K562 (cell line): Measurements from ENCODE around the gene FARP2. TPM values are rescaled to one million over a fixed set of nuclear protein-coding genes. Genes with fewer than 3 reads are reported as not detected.
"Not testable (repeated sequence)": the region's sequence is repeated elsewhere in the genome, so short reads cannot be mapped to it uniquely, and the experiment has no call there.

Experiments used
- ATAC-seq: fragments of 200-7000 bp; cut with Tn5 transposase; 3 replicates; pipeline ENCODE4 v1.9.1; 2020; ENCODE audit warnings: moderate library complexity
- BruUV-seq: library from RNA; stranded (reverse); fragments of 400-500 nt; replicated peaks from 2 replicates; lab custom pipeline; 2021; lab: Mats Ljungman, UMichigan
- CTCF ChIA-PET: fragments of 300-600 bp; formaldehyde crosslinking; extraction: SDS; loops from one replicate; lab custom pipeline; 2021; ENCODE audit warnings: low intra/inter-chr PET ratio; lab: Yijun Ruan, JAX
- POLR2A ChIA-PET: fragments of 300-600, 350-650 bp; sonication (Branson Sonifier 250); formaldehyde crosslinking; extraction: SDS; loops from one replicate; lab custom pipeline; 2021; ENCODE audit warnings: antibody characterized with exemption, inconsistent platforms; lab: Yijun Ruan, JAX
- DNase-seq, 4 experiments: peaks; one replicate each; pipeline versions ENCODE4 v3.0.0 to v3.0.0-alpha.2; 2011 to 2018; ENCODE audit warnings: low spot score in 3 of 4, mixed read lengths in 3 of 4; ENCODE audit errors: extremely low read depth in 1 of 4
- FAIRE-seq: peaks from 2 replicates; lab custom pipeline; 2011; peaks lifted over from hg19 to GRCh38; lab: Jason Lieb, UNC
- H2AFZ ChIP-seq: 2 replicates; pipeline ENCODE4 v1.6.0; 2011; ENCODE audit warnings: low read depth, low read length, control low read depth, inconsistent platforms
- H3K27ac ChIP-seq: fragments of 200-600 bp; 3 replicates; pipeline ENCODE4 v1.8.0; 2011; ENCODE audit warnings: low read depth, mild to moderate bottlenecking, control low read depth, inconsistent platforms, low read length, moderate library complexity, mixed read lengths; ENCODE audit errors: extremely low read depth
- H3K27me3 ChIP-seq, 2 experiments: fragments of 300-600 bp in 1 of 2; 2 replicates in 1 of 2; 3 replicates in 1 of 2; pipeline versions ENCODE4 v1.6.0 to v1.8.0; 2011; ENCODE audit warnings: inconsistent platforms in 2 of 2, low read length in 2 of 2, mild to moderate bottlenecking in 1 of 2, mixed read lengths in 1 of 2, moderate library complexity in 1 of 2; ENCODE audit not compliant: control insufficient read depth in 2 of 2, insufficient read depth in 2 of 2
- H3K36me3 ChIP-seq: fragments of 300-600 bp; 3 replicates; pipeline ENCODE4 v1.8.0; 2011; ENCODE audit warnings: mild to moderate bottlenecking, low read length, inconsistent platforms; ENCODE audit not compliant: control insufficient read depth, insufficient read depth
- H3K4me1 ChIP-seq, 2 experiments: fragments of 200-600 bp in 1 of 2; replicated peaks in 1 of 2; 2 replicates in 1 of 2; 3 replicates in 1 of 2; pipeline versions ENCODE4 v1.5.1 to v1.8.0; 2011; ENCODE audit warnings: inconsistent platforms in 2 of 2, low read length in 2 of 2, mild to moderate bottlenecking in 1 of 2, mixed read lengths in 1 of 2, moderate library complexity in 1 of 2; ENCODE audit not compliant: control insufficient read depth in 2 of 2, insufficient read depth in 2 of 2
- H3K4me2 ChIP-seq: 2 replicates; pipeline ENCODE4 v1.6.1; 2011; ENCODE audit warnings: low read length, control low read depth, inconsistent platforms, mixed read lengths; ENCODE audit not compliant: insufficient read depth
- H3K4me3 ChIP-seq: fragments of 200-600 bp; sonication (generic), shearing (Covaris generic); 2 replicates; pipeline ENCODE4 v1.5.1; 2016; ENCODE audit warnings: control low read depth, inconsistent platforms
- H3K79me2 ChIP-seq: fragments of 200-600 bp; 3 replicates; pipeline ENCODE4 v1.8.0; 2011; ENCODE audit warnings: low read length, inconsistent platforms; ENCODE audit not compliant: control insufficient read depth, insufficient read depth
- H3K9ac ChIP-seq, 2 experiments: 2 replicates each; pipeline versions ENCODE4 v1.6.0 to v1.6.1; 2011; ENCODE audit warnings: low read depth in 2 of 2, low read length in 2 of 2, control low read depth in 1 of 2, inconsistent platforms in 1 of 2, mild to moderate bottlenecking in 1 of 2, mixed read lengths in 1 of 2; ENCODE audit not compliant: insufficient read depth in 1 of 2
- H3K9me1 ChIP-seq: one replicate; pipeline ENCODE4 v1.6.0; 2011; ENCODE audit warnings: inconsistent platforms, mild to moderate bottlenecking, low read length, moderate library complexity; ENCODE audit not compliant: control insufficient read depth, insufficient read depth
- H3K9me3 ChIP-seq: replicated peaks from 2 replicates; pipeline ENCODE4 v1.5.1; 2011; ENCODE audit warnings: low read depth, low read length, inconsistent platforms; ENCODE audit not compliant: control insufficient read depth, insufficient read depth
- H4K20me1 ChIP-seq: replicated peaks from 2 replicates; pipeline ENCODE4 v1.6.1; 2011; ENCODE audit warnings: low read length, inconsistent platforms, mixed read lengths; ENCODE audit not compliant: control insufficient read depth, insufficient read depth
- BCL6 ChIP-seq: fragments of 250-450 bp; sonication (Bioruptor Pico); IDR thresholded peaks from 2 replicates; pipeline ENCODE4 v1.4.0; 2020
- CEBPB ChIP-seq: fragments of 450-650 bp; IDR thresholded peaks from 2 replicates; pipeline ENCODE4 v1.6.1; 2016; ENCODE audit warnings: missing genetic modification characterization, missing compliant biosample characterization
- E2F3 ChIP-seq: fragments of 250-450 bp; sonication (Bioruptor Pico); IDR thresholded peaks from 2 replicates; pipeline ENCODE4 v1.4.0; 2020; ENCODE audit warnings: mild to moderate bottlenecking
- ELF1 ChIP-seq: fragments of 200-800 bp; sonication (Bioruptor generic); IDR thresholded peaks from 2 replicates; pipeline ENCODE4 v1.6.1; 2016; ENCODE audit warnings: missing genetic modification characterization, missing compliant biosample characterization
- ESRRA ChIP-seq: fragments of 450-650 bp; IDR thresholded peaks from 2 replicates; pipeline ENCODE4 v1.6.1; 2014; ENCODE audit warnings: low read depth, mild to moderate bottlenecking, moderate library complexity, borderline replicate concordance
- NCOA6 ChIP-seq: fragments of 450-650 bp; IDR thresholded peaks from 2 replicates; pipeline ENCODE4 v1.6.1; 2017; ENCODE audit warnings: mild to moderate bottlenecking
- WGBS: fragments of 100-300 bp; shearing (Covaris generic); methylation state at CpG from one replicate; pipeline ENCODE4 v1.1.6; 2016; ENCODE audit warnings: low coverage, mixed read lengths; ENCODE audit not compliant: insufficient coverage; ENCODE audit errors: missing lambda C conversion rate; 5-methylcytosine and 5-hydroxymethylcytosine counted together
- in situ Hi-C: fragments of 300-500 bp; cut with MboI; formaldehyde crosslinking; loops from 4 replicates; pipeline ENCODE4 v1.15.0; 2018; ENCODE audit warnings: inconsistent platforms, mixed read lengths
- intact Hi-C: fragments of 100-400 bp; cut with micrococcal nuclease; formaldehyde crosslinking; loops from 2 replicates; pipeline ENCODE4 v1.14.2; 2022
- polyA plus RNA-seq, 8 experiments: library from polyadenylated mRNA; depleted of rRNA in 4 of 8; stranded (reverse) in 5 of 8; unstranded in 3 of 8; fragments of >200 nt; fragmentation: Nextera tagmentation in 2 of 8; fragmentation: Illumina TruSeq in 1 of 8; extraction: Ambion mirVana in 2 of 8; extraction: Trizol in 1 of 8; gene quantifications; 2 replicates each; pipeline versions ENCODE4 v1.2.1 to v1.2.3, GENCODE V29; 2011 to 2014; ENCODE audit warnings: inconsistent platforms in 1 of 8, missing spikeins in 1 of 8
- total RNA-seq, 7 experiments: library from RNA; depleted of rRNA in 6 of 7; stranded (reverse); fragments of >200 nt in 6 of 7; fragmentation: Illumina TruSeq in 2 of 7; extraction: Trizol in 2 of 7; gene quantifications; 2 replicates each; pipeline versions ENCODE4 v1.2.1 to v1.2.3, GENCODE V29; 2011 to 2021; ENCODE audit warnings: low replicate concordance in 1 of 7
- TF ChIP-seq, protein P1 (sequence below): sonication (generic); formaldehyde crosslinking; IDR thresholded peaks from 2 replicates; pipeline ENCODE4 v1.8.1; 2023; ENCODE audit warnings: mild to moderate bottlenecking, missing genetic modification reagents
- TF ChIP-seq, protein P2 (sequence below): fragments of 450-650 bp; formaldehyde crosslinking; IDR thresholded peaks from 2 replicates; pipeline ENCODE4 v1.4.0; 2020; ENCODE audit warnings: mild to moderate bottlenecking, moderate library complexity
- TF ChIP-seq, protein P3 (sequence below): fragments of 450-650 bp; IDR thresholded peaks from 2 replicates; pipeline ENCODE4 v1.6.1; 2016; ENCODE audit warnings: low read depth

Gene FARP2
- total and polyA plus RNA-seq, 9 of the 15 experiments (the other 6 are each of a cell fraction or from before 2014, with no cell fraction given) = 4.1 to 38.1 (median 21.1) TPM

DNA sequence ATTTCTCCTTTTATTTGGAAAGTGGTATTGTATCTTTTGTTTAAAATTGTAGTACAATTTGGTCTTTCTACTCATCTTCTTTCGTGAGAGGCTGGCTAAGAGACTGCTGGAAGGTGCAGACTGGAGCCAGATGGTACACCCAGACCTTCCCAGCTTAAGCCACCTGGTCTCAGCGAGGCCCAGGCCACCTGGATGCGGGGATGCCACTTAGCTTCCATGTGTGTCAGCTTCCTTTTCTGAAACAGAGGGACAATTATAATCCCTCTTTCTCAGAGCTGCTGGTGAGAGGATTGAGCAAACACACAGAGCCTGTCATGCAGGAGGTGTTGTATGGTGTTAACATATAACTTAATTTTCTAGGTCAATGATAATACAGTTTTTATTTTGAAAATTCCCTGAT is 17.4 kb downstream of the FARP2 start (continued):
- TF ChIP-seq, protein P1, sequence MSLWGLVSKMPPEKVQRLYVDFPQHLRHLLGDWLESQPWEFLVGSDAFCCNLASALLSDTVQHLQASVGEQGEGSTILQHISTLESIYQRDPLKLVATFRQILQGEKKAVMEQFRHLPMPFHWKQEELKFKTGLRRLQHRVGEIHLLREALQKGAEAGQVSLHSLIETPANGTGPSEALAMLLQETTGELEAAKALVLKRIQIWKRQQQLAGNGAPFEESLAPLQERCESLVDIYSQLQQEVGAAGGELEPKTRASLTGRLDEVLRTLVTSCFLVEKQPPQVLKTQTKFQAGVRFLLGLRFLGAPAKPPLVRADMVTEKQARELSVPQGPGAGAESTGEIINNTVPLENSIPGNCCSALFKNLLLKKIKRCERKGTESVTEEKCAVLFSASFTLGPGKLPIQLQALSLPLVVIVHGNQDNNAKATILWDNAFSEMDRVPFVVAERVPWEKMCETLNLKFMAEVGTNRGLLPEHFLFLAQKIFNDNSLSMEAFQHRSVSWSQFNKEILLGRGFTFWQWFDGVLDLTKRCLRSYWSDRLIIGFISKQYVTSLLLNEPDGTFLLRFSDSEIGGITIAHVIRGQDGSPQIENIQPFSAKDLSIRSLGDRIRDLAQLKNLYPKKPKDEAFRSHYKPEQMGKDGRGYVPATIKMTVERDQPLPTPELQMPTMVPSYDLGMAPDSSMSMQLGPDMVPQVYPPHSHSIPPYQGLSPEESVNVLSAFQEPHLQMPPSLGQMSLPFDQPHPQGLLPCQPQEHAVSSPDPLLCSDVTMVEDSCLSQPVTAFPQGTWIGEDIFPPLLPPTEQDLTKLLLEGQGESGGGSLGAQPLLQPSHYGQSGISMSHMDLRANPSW (CRISPR knock-in tag) = no peak
- TF ChIP-seq CEBPB = no peak
- TF ChIP-seq ESRRA = no peak
- TF ChIP-seq NCOA6 = no peak
- TF ChIP-seq, protein P2, sequence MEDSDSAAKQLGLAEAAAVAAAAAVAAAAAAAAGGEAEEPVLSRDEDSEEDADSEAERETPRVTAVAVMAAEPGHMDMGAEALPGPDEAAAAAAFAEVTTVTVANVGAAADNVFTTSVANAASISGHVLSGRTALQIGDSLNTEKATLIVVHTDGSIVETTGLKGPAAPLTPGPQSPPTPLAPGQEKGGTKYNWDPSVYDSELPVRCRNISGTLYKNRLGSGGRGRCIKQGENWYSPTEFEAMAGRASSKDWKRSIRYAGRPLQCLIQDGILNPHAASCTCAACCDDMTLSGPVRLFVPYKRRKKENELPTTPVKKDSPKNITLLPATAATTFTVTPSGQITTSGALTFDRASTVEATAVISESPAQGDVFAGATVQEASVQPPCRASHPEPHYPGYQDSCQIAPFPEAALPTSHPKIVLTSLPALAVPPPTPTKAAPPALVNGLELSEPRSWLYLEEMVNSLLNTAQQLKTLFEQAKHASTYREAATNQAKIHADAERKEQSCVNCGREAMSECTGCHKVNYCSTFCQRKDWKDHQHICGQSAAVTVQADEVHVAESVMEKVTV = no peak
- no peak for TF ChIP-seq ELF1
- TF ChIP-seq, protein P3, sequence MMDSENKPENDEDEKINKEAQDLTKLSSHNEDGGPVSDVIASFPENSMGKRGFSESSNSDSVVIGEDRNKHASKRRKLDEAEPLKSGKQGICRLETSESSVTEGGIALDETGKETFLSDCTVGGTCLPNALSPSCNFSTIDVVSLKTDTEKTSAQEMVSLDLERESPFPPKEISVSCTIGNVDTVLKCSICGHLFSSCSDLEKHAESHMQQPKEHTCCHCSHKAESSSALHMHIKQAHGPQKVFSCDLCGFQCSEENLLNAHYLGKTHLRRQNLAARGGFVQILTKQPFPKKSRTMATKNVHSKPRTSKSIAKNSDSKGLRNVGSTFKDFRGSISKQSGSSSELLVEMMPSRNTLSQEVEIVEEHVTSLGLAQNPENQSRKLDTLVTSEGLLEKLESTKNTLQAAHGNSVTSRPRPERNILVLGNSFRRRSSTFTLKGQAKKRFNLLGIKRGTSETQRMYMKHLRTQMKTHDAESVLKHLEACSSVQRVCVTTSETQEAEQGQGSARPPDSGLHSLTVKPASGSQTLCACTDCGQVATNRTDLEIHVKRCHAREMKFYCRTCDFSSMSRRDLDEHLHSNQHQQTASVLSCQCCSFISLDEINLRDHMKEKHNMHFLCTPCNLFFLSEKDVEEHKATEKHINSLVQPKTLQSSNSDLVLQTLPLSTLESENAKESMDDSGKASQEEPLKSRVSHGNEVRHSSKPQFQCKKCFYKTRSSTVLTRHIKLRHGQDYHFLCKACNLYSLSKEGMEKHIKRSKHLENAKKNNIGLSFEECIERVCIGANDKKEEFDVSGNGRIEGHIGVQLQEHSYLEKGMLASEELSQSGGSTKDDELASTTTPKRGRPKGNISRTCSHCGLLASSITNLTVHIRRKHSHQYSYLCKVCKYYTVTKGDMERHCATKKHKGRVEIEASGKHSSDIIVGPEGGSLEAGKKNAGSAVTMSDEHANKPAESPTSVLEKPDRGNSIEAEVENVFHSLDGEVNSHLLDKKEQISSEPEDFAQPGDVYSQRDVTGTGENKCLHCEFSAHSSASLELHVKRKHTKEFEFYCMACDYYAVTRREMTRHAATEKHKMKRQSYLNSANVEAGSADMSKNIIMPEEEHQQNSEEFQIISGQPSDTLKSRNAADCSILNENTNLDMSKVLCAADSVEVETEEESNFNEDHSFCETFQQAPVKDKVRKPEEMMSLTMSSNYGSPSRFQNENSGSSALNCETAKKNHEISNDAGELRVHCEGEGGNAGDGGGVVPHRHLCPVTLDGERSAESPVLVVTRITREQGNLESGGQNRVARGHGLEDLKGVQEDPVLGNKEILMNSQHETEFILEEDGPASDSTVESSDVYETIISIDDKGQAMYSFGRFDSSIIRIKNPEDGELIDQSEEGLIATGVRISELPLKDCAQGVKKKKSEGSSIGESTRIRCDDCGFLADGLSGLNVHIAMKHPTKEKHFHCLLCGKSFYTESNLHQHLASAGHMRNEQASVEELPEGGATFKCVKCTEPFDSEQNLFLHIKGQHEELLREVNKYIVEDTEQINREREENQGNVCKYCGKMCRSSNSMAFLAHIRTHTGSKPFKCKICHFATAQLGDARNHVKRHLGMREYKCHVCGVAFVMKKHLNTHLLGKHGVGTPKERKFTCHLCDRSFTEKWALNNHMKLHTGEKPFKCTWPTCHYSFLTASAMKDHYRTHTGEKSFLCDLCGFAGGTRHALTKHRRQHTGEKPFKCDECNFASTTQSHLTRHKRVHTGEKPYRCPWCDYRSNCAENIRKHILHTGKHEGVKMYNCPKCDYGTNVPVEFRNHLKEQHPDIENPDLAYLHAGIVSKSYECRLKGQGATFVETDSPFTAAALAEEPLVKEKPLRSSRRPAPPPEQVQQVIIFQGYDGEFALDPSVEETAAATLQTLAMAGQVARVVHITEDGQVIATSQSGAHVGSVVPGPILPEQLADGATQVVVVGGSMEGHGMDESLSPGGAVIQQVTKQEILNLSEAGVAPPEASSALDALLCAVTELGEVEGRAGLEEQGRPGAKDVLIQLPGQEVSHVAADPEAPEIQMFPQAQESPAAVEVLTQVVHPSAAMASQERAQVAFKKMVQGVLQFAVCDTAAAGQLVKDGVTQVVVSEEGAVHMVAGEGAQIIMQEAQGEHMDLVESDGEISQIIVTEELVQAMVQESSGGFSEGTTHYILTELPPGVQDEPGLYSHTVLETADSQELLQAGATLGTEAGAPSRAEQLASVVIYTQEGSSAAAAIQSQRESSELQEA = no peak
- TF ChIP-seq BCL6 = no peak
- TF ChIP-seq E2F3 (CRISPR knock-in tag) = no peak

DNA sequence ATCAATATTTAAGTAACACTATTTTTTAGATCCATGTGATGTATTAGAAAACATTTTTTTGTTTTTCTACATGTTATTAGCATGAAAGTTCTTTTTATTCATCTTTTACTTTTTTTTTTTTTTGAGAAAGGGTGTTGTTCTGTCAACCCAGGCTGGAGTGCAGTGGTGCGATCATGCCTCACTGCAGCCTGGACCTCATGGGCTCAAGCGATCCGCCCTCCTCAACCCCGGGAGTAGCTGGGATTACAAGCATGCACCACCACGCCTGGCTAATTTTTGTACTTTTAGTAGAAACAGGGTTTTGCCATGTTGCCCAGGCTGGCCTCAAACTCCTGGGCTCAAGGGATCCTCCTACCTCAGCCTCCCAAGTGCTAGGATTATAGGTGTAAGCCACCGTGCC is 17.8 kb downstream of the FARP2 start:
- BruUV-seq, ATAC-seq, CTCF ChIA-PET, intact Hi-C loops, H4K20me1 ChIP-seq, H2AFZ ChIP-seq, in situ Hi-C loops, DNase-seq, H3K4me3 ChIP-seq, H3K4me2 ChIP-seq, H3K27me3 ChIP-seq, H3K4me1 ChIP-seq, H3K27ac ChIP-seq, FAIRE-seq, H3K9me1 ChIP-seq, H3K9me3 ChIP-seq, H3K9ac ChIP-seq: not testable (repeated sequence)
- POLR2A ChIA-PET = interaction anchor here (1.1 to 1.4 kb wide), 2 partner anchors 13 to 14 kb away, joined by 3 read pairs; no protein-coding TSS in a partner anchor
- 89% methylated on average over 6 of the region's 6 CpGs for WGBS
- H3K79me2 ChIP-seq = peaks cover 12% of the 10 kb centered on the region; the same call in 2 of the 3 replicates
- H3K36me3 ChIP-seq = peaks cover 18% of the 10 kb centered on the region; the same call in 1 of the 3 replicates
